Neuronal stem cell (in vitro differentiated cells): ENCODE results near the gene AUTS2.

Source experiments
- DNase-seq: peaks from one replicate; pipeline ENCODE4 v3.0.0-alpha.2; 2013; ENCODE audit warnings: low spot score
- H2AFZ ChIP-seq: one replicate; pipeline ENCODE4 v1.6.1; 2013; ENCODE audit warnings: mild to moderate bottlenecking, low read length, inconsistent platforms
- H2AK5ac ChIP-seq: 2 replicates; pipeline ENCODE4 v1.6.1; 2013; ENCODE audit warnings: low read depth, mild to moderate bottlenecking, inconsistent platforms, low read length, moderate library complexity, mixed read lengths
- H2BK120ac ChIP-seq: 2 replicates; pipeline ENCODE4 v1.6.1; 2013; ENCODE audit warnings: low read depth, mild to moderate bottlenecking, inconsistent platforms, low read length, moderate library complexity, mixed read lengths
- H2BK12ac ChIP-seq: one replicate; pipeline ENCODE4 v1.6.1; 2013; ENCODE audit warnings: low read length, inconsistent platforms
- H2BK15ac ChIP-seq: 2 replicates; pipeline ENCODE4 v1.6.1; 2013; ENCODE audit warnings: mild to moderate bottlenecking, low read length, inconsistent platforms, mixed read lengths
- H2BK5ac ChIP-seq: one replicate; pipeline ENCODE4 v1.6.1; 2013; ENCODE audit warnings: inconsistent platforms, mild to moderate bottlenecking, low read length, moderate library complexity
- H3K14ac ChIP-seq: one replicate; pipeline ENCODE4 v1.6.1; 2013; ENCODE audit warnings: low read length, inconsistent platforms
- H3K18ac ChIP-seq: 2 replicates; pipeline ENCODE4 v1.6.1; 2013; ENCODE audit warnings: low read length, inconsistent platforms
- H3K23ac ChIP-seq: 2 replicates; pipeline ENCODE4 v1.6.1; 2013; ENCODE audit warnings: low read depth, mild to moderate bottlenecking, mixed read lengths, low read length, inconsistent platforms; ENCODE audit not compliant: poor library complexity
- H3K27ac ChIP-seq: replicated peaks from 3 replicates; pipeline ENCODE4 v1.5.1; 2013; ENCODE audit warnings: low read length, inconsistent platforms
- H3K27me3 ChIP-seq, 3 experiments: 2 replicates each; pipeline ENCODE4 v1.6.1; 2013; ENCODE audit warnings: low read length in 3 of 3, mild to moderate bottlenecking in 2 of 3, inconsistent platforms in 1 of 3, low read depth in 1 of 3, mixed read lengths in 1 of 3, moderate library complexity in 1 of 3; ENCODE audit not compliant: control insufficient read depth in 3 of 3, insufficient read depth in 3 of 3
- H3K36me3 ChIP-seq, 2 donors: replicated peaks in 1 of 2; 2 replicates each; pipeline ENCODE4 v1.6.1; 2013; ENCODE audit warnings: low read length in 2 of 2; ENCODE audit not compliant: control insufficient read depth in 2 of 2, insufficient read depth in 2 of 2
- H3K4ac ChIP-seq: 2 replicates; pipeline ENCODE4 v1.6.1; 2013; ENCODE audit warnings: inconsistent platforms, mild to moderate bottlenecking, low read length, moderate library complexity
- H3K4me1 ChIP-seq, 2 donors: 1 replicate in 1 of 2; 2 replicates in 1 of 2; pipeline ENCODE4 v1.6.1; 2013; ENCODE audit warnings: low read length in 2 of 2, low read depth in 1 of 2; ENCODE audit not compliant: control insufficient read depth in 2 of 2, insufficient read depth in 1 of 2
- H3K4me2 ChIP-seq: one replicate; pipeline ENCODE4 v1.6.1; 2013; ENCODE audit warnings: mild to moderate bottlenecking, low read length, inconsistent platforms; ENCODE audit not compliant: insufficient read depth, poor library complexity, severe bottlenecking
- H3K4me3 ChIP-seq, 2 donors: 2 replicates each; pipeline ENCODE4 v1.5.1; 2013; ENCODE audit warnings: low read length in 2 of 2, mild to moderate bottlenecking in 2 of 2, inconsistent platforms in 1 of 2, moderate library complexity in 1 of 2
- H3K79me1 ChIP-seq: one replicate; pipeline ENCODE4 v1.6.1; 2013; ENCODE audit warnings: low read depth, mild to moderate bottlenecking, inconsistent platforms, low read length, moderate library complexity
- H3K9ac ChIP-seq: one replicate; pipeline ENCODE4 v1.6.1; 2013; ENCODE audit warnings: mild to moderate bottlenecking, low read depth, low read length, inconsistent platforms; ENCODE audit not compliant: poor library complexity
- H3K9me3 ChIP-seq, 2 donors: replicated peaks in 1 of 2; 2 replicates each; pipeline versions ENCODE3 to v1.6.1; 2013; ENCODE audit warnings: low read length in 2 of 2, mild to moderate bottlenecking in 2 of 2, inconsistent platforms in 1 of 2, low read depth in 1 of 2, mixed read lengths in 1 of 2, moderate library complexity in 1 of 2; ENCODE audit not compliant: control insufficient read depth in 2 of 2, insufficient read depth in 1 of 2
- H4K8ac ChIP-seq: one replicate; pipeline ENCODE4 v1.6.1; 2013; ENCODE audit warnings: low read depth, mild to moderate bottlenecking, inconsistent platforms, low read length, moderate library complexity
- H4K91ac ChIP-seq: one replicate; pipeline ENCODE4 v1.6.1; 2013; ENCODE audit warnings: low read length, low read depth, mild to moderate bottlenecking, inconsistent platforms; ENCODE audit not compliant: poor library complexity
- WGBS, 2 donors: extraction: QIAGEN DNeasy Blood & Tissue Kit; methylation state at CpG; one replicate each; pipeline ENCODE4 v1.1.7; 2013; ENCODE audit warnings: missing lambda C conversion rate in 2 of 2, mixed read lengths in 1 of 2; ENCODE audit not compliant: insufficient read length in 2 of 2, insufficient replicate concordance in 1 of 2; ENCODE audit errors: extremely low coverage in 2 of 2; 5-methylcytosine and 5-hydroxymethylcytosine counted together

AUTS2 gene

DNA sequence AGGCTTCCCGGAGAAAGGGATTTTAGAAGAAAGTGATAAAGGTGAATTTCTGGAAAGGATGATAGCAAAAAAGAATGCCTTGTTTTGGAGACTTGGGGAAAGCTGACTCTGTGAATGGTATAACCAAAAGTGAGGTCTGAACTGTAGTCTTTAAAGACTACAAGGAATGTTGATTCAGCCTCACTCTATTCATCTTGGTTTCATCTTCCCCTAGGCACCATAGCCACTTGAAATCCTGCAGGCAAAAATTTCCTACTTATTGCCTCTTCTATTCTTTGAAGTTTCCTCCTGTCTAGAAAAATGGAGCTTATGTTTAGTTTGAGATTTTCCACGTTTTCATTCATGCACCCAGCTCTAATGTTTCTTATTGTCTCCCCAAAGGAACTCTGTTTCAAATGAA is 518.0 kb downstream of the AUTS2 start:
- Histone ChIP-seq H3K23ac (no peak overlapping the region), H2BK15ac (no peak overlapping the region), H3K36me3 (peaks cover 0 to 29% of the 10 kb centered on the region in 2 donors), H3K4ac (no peak overlapping the region), H2BK5ac (no peak overlapping the region), H3K27me3 (no peaks in the 10 kb centered on the region), H2AFZ (no peak overlapping the region), H3K4me2 (no peak overlapping the region), H3K4me3 (no peak overlapping the region), H2BK120ac (no peak overlapping the region), H3K79me1 (no peaks in the 10 kb centered on the region), H3K9me3 (peaks cover 0 to 15% of the 10 kb centered on the region in 2 donors), H2AK5ac (no peak overlapping the region), H4K91ac (no peak overlapping the region), H3K9ac (no peak overlapping the region), H3K4me1 (no peaks in the 10 kb centered on the region), H3K14ac (no peak overlapping the region), H2BK12ac (no peak overlapping the region), H4K8ac (no peak overlapping the region), H3K18ac (no peak overlapping the region), H3K27ac (no peak overlapping the region)
- DNase-seq, result no peak
- no CpG with 5 or more reads among the region's 2 CpGs for WGBS, 2 donors

DNA sequence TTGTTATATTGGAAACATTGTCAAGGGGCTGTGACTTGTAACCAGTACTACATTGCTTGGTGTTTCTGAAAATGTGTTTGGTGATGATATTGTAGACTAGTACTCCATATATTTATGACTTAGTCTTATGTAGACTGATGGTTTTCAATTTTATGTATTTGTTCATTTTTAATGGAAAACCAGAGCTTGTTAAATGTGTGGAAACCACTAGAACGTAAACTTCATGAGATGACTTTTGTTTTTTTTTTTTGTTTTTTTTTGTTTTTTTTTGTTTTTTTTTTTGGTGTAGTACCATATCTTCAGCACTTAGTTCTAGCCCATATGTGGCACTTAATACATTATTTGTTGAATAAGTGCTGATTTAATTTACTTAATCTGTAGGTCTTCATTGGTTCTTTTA is 518.6 kb downstream of the AUTS2 start:
- Histone ChIP-seq H4K8ac (no peak overlapping the region), H3K9ac (no peak overlapping the region), H4K91ac (no peak overlapping the region), H3K36me3 (peaks cover 0 to 29% of the 10 kb centered on the region in 2 donors), H3K4me1 (no peaks in the 10 kb centered on the region), H3K18ac (no peak overlapping the region), H3K27me3 (no peaks in the 10 kb centered on the region), H2BK12ac (no peak overlapping the region), H3K4me3 (no peak overlapping the region), H3K79me1 (no peaks in the 10 kb centered on the region), H2BK5ac (no peak overlapping the region), H2AK5ac (no peak overlapping the region), H3K23ac (no peak overlapping the region), H2AFZ (no peak overlapping the region), H3K27ac (no peak overlapping the region), H2BK120ac (no peak overlapping the region), H3K14ac (no peak overlapping the region), H2BK15ac (no peak overlapping the region), H3K4ac (no peak overlapping the region), H3K4me2 (no peak overlapping the region), H3K9me3 (peaks cover 0 to 21% of the 10 kb centered on the region in 2 donors)
- no peak for DNase-seq
- no CpG with 5 or more reads among the region's 1 CpG for WGBS, 2 donors

DNA sequence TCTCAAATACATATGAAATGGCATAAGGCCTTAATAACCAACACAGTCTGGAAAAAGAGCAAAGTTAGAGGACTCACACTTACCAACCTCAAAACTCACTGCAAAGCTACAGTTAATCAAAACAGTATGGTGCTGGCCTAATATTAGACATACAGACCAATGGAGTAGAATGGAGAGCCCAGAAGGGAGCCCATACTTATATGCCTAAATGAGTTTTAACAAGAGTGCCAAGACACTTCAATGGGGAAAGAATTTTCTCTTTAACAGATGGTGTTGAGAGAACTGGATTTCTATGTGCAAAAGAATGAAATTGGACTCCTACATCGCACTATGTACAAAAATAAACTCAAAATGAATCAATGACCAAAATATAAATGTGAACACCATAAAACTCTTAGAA is 522.6 kb downstream of the AUTS2 start:
- H3K9ac ChIP-seq, result no peak overlapping the region
- DNase-seq, result no peak
- H3K4ac ChIP-seq, result no peak overlapping the region
- no peak overlapping the region for H4K91ac ChIP-seq
- no peak overlapping the region for H2BK12ac ChIP-seq
- H3K36me3 ChIP-seq, result peaks cover 0 to 29% of the 10 kb centered on the region in 2 donors
- no peak overlapping the region for H2BK120ac ChIP-seq
- H2BK5ac ChIP-seq, result no peak overlapping the region
- WGBS, 2 donors, result no CpG with 5 or more reads among the region's 1 CpG
- no peak overlapping the region for H3K4me3 ChIP-seq
- no peak overlapping the region for H4K8ac ChIP-seq
- no peaks in the 10 kb centered on the region for H3K27me3 ChIP-seq
- no peak overlapping the region for H3K23ac ChIP-seq
- H3K27ac ChIP-seq, result no peak overlapping the region
- no peaks in the 10 kb centered on the region for H3K4me1 ChIP-seq
- H2AK5ac ChIP-seq, result no peak overlapping the region
- no peak overlapping the region for H3K4me2 ChIP-seq
- no peak overlapping the region for H3K18ac ChIP-seq
- H3K9me3 ChIP-seq, result peaks cover 2 to 37% of the 10 kb centered on the region in 2 donors
- no peak overlapping the region for H2BK15ac ChIP-seq
- no peak overlapping the region for H2AFZ ChIP-seq
- H3K79me1 ChIP-seq, result no peaks in the 10 kb centered on the region
- H3K14ac ChIP-seq, result no peak overlapping the region

DNA sequence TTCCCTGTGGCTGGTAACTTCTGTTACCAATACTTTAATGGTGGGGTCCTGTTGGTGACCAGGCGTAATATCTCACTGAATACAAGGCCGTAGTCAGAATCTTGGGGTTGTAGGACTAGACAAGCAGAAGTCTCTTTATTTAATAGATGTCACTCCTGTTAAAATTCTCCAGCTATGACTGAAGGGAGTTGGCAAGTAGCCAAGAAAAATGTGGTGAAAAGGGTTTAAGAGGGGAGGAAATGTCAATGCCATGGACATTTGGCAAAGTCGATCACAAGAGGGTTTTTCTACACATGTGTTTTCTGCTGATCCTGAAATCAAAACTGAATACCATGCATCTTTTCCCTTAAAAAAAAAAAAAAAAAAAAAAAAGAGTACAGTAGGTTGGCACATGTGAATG is 533.5 kb downstream of the AUTS2 start:
- Histone ChIP-seq H3K27me3 (no peaks in the 10 kb centered on the region), H2BK12ac (no peak overlapping the region), H3K4ac (no peak overlapping the region), H3K27ac (no peak overlapping the region), H4K8ac (no peak overlapping the region), H3K79me1 (no peaks in the 10 kb centered on the region), H2BK120ac (no peak overlapping the region), H3K9me3 (peaks cover 0 to 2% of the 10 kb centered on the region in 2 donors), H3K4me1 (peaks cover 14 to 31% of the 10 kb centered on the region in 2 donors), H3K4me2 (no peak overlapping the region), H2AK5ac (no peak overlapping the region), H4K91ac (no peak overlapping the region), H2BK15ac (no peak overlapping the region), H3K23ac (no peak overlapping the region), H3K9ac (no peak overlapping the region), H2BK5ac (no peak overlapping the region), H3K18ac (no peak overlapping the region), H3K36me3 (no peaks in the 10 kb centered on the region), H3K14ac (no peak overlapping the region), H3K4me3 (no peak overlapping the region), H2AFZ (no peak overlapping the region)
- DNase-seq, result no peak
- WGBS, 2 donors, result no CpG with 5 or more reads among the region's 3 CpGs
